Neural cell (in vitro differentiated cells): ENCODE results near the gene PHF11.

Experiments
- CTCF ChIP-seq: fragments of 450-650 bp; IDR thresholded peaks from 2 replicates; pipeline ENCODE4 v1.5.1; 2014; ENCODE audit warnings: antibody characterized with exemption, mild to moderate bottlenecking, moderate library complexity; ENCODE audit not compliant: poor library complexity, severe bottlenecking
- REST ChIP-seq: IDR thresholded peaks from 2 replicates; pipeline ENCODE4 v1.6.1; 2012; ENCODE audit warnings: borderline replicate concordance

- no peak for TF ChIP-seq CTCF
- no peak for TF ChIP-seq REST
Observed at GRCh38 chr13:49539313-49539712, 43.6 kb downstream of the PHF11 start.
